ENCODE data around the gene NEURL3. TPM values are rescaled to one million over a fixed set of nuclear protein-coding genes. Genes with fewer than 3 reads are reported as not detected.

Gene NEURL3
- total and polyA plus RNA-seq, 2 donors (not counting 1 experiment from before 2014, with no cell fraction given), result not detected

GRCh38 chr2:96509114-96509846 lies 4.1 kb upstream of the NEURL3 start:
- Histone ChIP-seq H3K79me2 (ENCODE audit: control insufficient read depth, insufficient read depth, low read length) (no peaks in the 10 kb centered on the region), H3K27me3 (replicated peaks in 1 of 4; ENCODE audit: control extremely low read depth in 1 of 4, control insufficient read depth in 3 of 4, insufficient read depth in 4 of 4, low read length in 3 of 4) (peaks cover 0 to 16% (median 0%) of the 10 kb centered on the region in 4 experiments), H3K9me3 (ENCODE audit: control extremely low read depth in 1 of 3, control insufficient read depth in 2 of 3, insufficient read depth in 1 of 3, low read length in 2 of 3) (no peaks in the 10 kb centered on the region), H4K20me1 (ENCODE audit: control insufficient read depth, insufficient read depth, low read length, poor library complexity, severe bottlenecking) (no peaks in the 10 kb centered on the region), H3K4me2 (replicated peaks; ENCODE audit: low read depth, low read length, poor library complexity, severe bottlenecking) (peak overlapping the region; percentile 49), H3K4me1 (ENCODE audit: control insufficient read depth in 2 of 2, insufficient read depth in 2 of 2, low read length in 2 of 2) (peaks cover 18 to 23% of the 10 kb centered on the region in 2 donors), H3K4me3 (ENCODE audit: control extremely low read depth in 1 of 5, extremely low read depth in 1 of 5, insufficient read depth in 1 of 5, low read depth in 2 of 5, low read length in 4 of 5) (no peak overlapping the region), H3K27ac (ENCODE audit: low read length in 2 of 2) (no peak overlapping the region), H3K36me3 (replicated peaks in 1 of 2; ENCODE audit: control extremely low read depth in 1 of 2, control insufficient read depth in 1 of 2, extremely low read depth in 1 of 2, insufficient read depth in 2 of 2, low read length in 1 of 2) (no peaks in the 10 kb centered on the region), H3K9ac (ENCODE audit: low read length) (no peak overlapping the region), H2AFZ (ENCODE audit: insufficient read depth, low read depth, low read length, poor library complexity, severe bottlenecking) (peak overlapping the region; percentile 57)
- intact Hi-C loops (cut with micrococcal nuclease), result loop anchor here (2.0 to 10.0 kb wide), 4 partner anchors 38 to 370 kb away; partner anchors contain the start of genes ASTL, CIAO1 and STARD7
- H3K27me3 Mint-ChIP-seq, result peaks cover 14% of the 10 kb centered on the region
- no peak overlapping the region for H3K27ac Mint-ChIP-seq
- POLR2A ChIA-PET, result interaction anchor here (1.1 kb wide), 1 partner anchor 204 kb away, joined by 4 read pairs; the partner anchor contains the start of gene SNRNP200
- CTCF ChIA-PET, result interaction anchor here (0.6 to 10.6 kb wide), 28 partner anchors 9 to 516 kb away, joined by 3 to 155 read pairs (median 5); partner anchors contain the start of genes ASTL, NCAPH and SNRNP200
- H3K4me3 Mint-ChIP-seq, result peak overlapping the region; percentile 78
- peaks cover 18% of the 10 kb centered on the region for H3K4me1 Mint-ChIP-seq
- 41% methylated on average over 24 of the region's 32 CpGs for WGBS (ENCODE audit: insufficient coverage)
- no peaks in the 10 kb centered on the region for H3K9me3 Mint-ChIP-seq (ENCODE audit: insufficient read depth)
- DNase-seq, result peak; percentile 78
- TF ChIP-seq EZH2 (IDR thresholded peaks at IDR 0.05; ENCODE audit: borderline replicate concordance, insufficient read depth, low read depth, low read length, poor library complexity, severe bottlenecking), result no peak
- TF ChIP-seq, protein P1, sequence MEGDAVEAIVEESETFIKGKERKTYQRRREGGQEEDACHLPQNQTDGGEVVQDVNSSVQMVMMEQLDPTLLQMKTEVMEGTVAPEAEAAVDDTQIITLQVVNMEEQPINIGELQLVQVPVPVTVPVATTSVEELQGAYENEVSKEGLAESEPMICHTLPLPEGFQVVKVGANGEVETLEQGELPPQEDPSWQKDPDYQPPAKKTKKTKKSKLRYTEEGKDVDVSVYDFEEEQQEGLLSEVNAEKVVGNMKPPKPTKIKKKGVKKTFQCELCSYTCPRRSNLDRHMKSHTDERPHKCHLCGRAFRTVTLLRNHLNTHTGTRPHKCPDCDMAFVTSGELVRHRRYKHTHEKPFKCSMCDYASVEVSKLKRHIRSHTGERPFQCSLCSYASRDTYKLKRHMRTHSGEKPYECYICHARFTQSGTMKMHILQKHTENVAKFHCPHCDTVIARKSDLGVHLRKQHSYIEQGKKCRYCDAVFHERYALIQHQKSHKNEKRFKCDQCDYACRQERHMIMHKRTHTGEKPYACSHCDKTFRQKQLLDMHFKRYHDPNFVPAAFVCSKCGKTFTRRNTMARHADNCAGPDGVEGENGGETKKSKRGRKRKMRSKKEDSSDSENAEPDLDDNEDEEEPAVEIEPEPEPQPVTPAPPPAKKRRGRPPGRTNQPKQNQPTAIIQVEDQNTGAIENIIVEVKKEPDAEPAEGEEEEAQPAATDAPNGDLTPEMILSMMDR (IDR thresholded peaks at IDR 0.05), result peak; percentile 75
- peak; percentile 67 for ATAC-seq (ENCODE audit: low read depth)

Measured in B cell (primary cell).